Esophagus muscularis mucosa (tissue), 4 donors: ENCODE data around the gene EIF4G1. TPM values are rescaled to one million over a fixed set of nuclear protein-coding genes. Genes with fewer than 3 reads are reported as not detected.

ENCODE experiments used
- DNase-seq: peaks from one replicate; pipeline ENCODE4 v3.0.0-alpha.2; 2017; ENCODE audit errors: extremely low spot score
- H3K27ac ChIP-seq, 4 donors: fragments of 200-600 bp; sonication (generic); replicated peaks in 1 of 4; 1 replicate in 3 of 4; 2 replicates in 1 of 4; pipeline ENCODE4 v1.5.1; 2016 to 2019; ENCODE audit warnings: mild to moderate bottlenecking in 1 of 4
- H3K27me3 ChIP-seq, 4 donors: fragments of 200-600 bp; sonication (generic); one replicate each; pipeline versions ENCODE4 v1.5.1 to v1.6.0; 2016 to 2019
- H3K36me3 ChIP-seq, 4 donors: fragments of 200-600 bp; sonication (generic); one replicate each; pipeline ENCODE4 v1.5.1; 2016 to 2019
- H3K4me1 ChIP-seq, 4 donors: fragments of 200-600 bp; sonication (generic); one replicate each; pipeline ENCODE4 v1.5.1; 2016 to 2019
- H3K4me3 ChIP-seq, 4 donors: fragments of 200-600 bp; sonication (generic); 1 replicate in 2 of 4; 2 replicates in 2 of 4; pipeline ENCODE4 v1.5.1; 2016 to 2019; ENCODE audit warnings: mild to moderate bottlenecking in 4 of 4, moderate library complexity in 1 of 4
- H3K9me3 ChIP-seq, 4 donors: fragments of 200-600 bp; sonication (generic); 1 replicate in 3 of 4; 2 replicates in 1 of 4; pipeline ENCODE4 v1.5.1; 2016 to 2019
- CTCF ChIP-seq, 3 experiments: fragments of 200-600 bp in 2 of 3; fragments of 450-650 bp in 1 of 3; sonication (generic) in 2 of 3; IDR thresholded peaks; one replicate each; pipeline ENCODE4 v1.5.1; 2017 to 2019; ENCODE audit warnings: antibody characterized with exemption in 3 of 3, mild to moderate bottlenecking in 2 of 3, moderate library complexity in 1 of 3
- EP300 ChIP-seq: sonication (generic); formaldehyde crosslinking; IDR thresholded peaks from one replicate; pipeline ENCODE4 v1.6.1; 2017; ENCODE audit warnings: antibody characterized with exemption
- POLR2A ChIP-seq: fragments of 450-650 bp; IDR thresholded peaks from one replicate; pipeline ENCODE4 v1.6.1; 2017; ENCODE audit warnings: antibody characterized with exemption, moderate library complexity, mild to moderate bottlenecking, low read depth
- POLR2AphosphoS5 ChIP-seq, 2 donors: sonication (generic); formaldehyde crosslinking; IDR thresholded peaks; one replicate each; pipeline ENCODE4 v1.6.1; 2017; ENCODE audit warnings: antibody characterized with exemption in 2 of 2
- WGBS: methylation state at CpG from one replicate; pipeline ENCODE4 v1.1.5; 2018; 5-methylcytosine and 5-hydroxymethylcytosine counted together
- intact Hi-C: fragments of 100-400 bp; cut with DNase I; formaldehyde crosslinking; loops from one replicate; pipeline ENCODE4 v1.15.1; 2023
- total RNA-seq, 4 donors: library from RNA; depleted of rRNA; stranded (reverse); fragments of >200 nt; gene quantifications; one replicate each; pipeline versions ENCODE4 v1.1.0 to v1.2.1, GENCODE V29; 2016

The EIF4G1 gene
- total RNA-seq, 4 donors from 2014 or later, result 291 to 418 (median 360) TPM

DNA sequence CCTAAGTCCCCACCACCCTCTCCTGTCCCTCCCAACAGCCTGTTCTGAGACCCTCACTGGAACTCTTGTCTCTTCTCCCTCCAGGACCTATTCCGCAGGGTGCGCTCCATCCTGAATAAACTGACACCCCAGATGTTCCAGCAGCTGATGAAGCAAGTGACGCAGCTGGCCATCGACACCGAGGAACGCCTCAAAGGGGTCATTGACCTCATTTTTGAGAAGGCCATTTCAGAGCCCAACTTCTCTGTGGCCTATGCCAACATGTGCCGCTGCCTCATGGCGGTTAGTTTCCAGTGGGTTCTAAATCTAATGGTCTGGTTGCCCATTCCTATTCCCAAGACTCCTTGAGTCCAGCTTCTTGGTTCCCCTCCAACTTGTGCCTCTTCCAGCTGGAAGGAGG lies 9.3 kb downstream of the EIF4G1 start:
- intact Hi-C loops, result no loop called here
- no peak for DNase-seq
- peaks cover 83 to 87% (median 85%) of the 10 kb centered on the region in 4 donors for H3K36me3 ChIP-seq
- H3K9me3 ChIP-seq, result no peaks in the 10 kb centered on the region
- H3K4me1 ChIP-seq, result peaks cover 32 to 54% (median 41%) of the 10 kb centered on the region in 4 donors
- TF ChIP-seq POLR2AphosphoS5 (IDR thresholded peaks at IDR 0.05) (peak; percentile 5 to 16), POLR2A (no peak)
- H3K27ac ChIP-seq, result peak overlapping the region; percentile 28 to 97 (median 52)
- H3K27me3 ChIP-seq, result no peaks in the 10 kb centered on the region
- no peak overlapping the region for H3K4me3 ChIP-seq
- WGBS, result 94% methylated on average over 7 of the region's 8 CpGs

DNA sequence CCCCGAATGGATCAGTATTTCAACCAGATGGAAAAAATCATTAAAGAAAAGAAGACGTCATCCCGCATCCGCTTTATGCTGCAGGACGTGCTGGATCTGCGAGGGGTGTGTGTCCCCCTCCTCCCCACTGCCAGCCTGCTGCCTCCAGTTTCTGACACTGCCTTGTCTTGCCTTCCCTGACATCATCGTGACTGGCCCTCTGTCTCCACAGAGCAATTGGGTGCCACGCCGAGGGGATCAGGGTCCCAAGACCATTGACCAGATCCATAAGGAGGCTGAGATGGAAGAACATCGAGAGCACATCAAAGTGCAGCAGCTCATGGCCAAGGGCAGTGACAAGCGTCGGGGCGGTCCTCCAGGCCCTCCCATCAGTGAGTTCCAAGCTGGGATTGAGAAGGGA lies 10.9 kb downstream of the EIF4G1 start:
- 89% methylated on average over 13 of the region's 13 CpGs for WGBS
- Histone ChIP-seq H3K9me3 (no peaks in the 10 kb centered on the region), H3K36me3 (peaks cover 93 to 100% (median 100%) of the 10 kb centered on the region in 4 donors), H3K4me3 (no peak overlapping the region), H3K27me3 (no peaks in the 10 kb centered on the region), H3K27ac (peak overlapping the region in 2 of 4 donors; percentile 15 to 47), H3K4me1 (peaks cover 19 to 38% (median 25%) of the 10 kb centered on the region in 4 donors)
- TF ChIP-seq POLR2AphosphoS5 (IDR thresholded peaks at IDR 0.05) (no peak), EP300 (no peak), POLR2A (no peak), CTCF (IDR thresholded peaks at IDR 0.05) (no peak)
- DNase-seq, result no peak
- intact Hi-C loops, result no loop called here

- H3K36me3 ChIP-seq, result peaks cover 91 to 100% (median 100%) of the 10 kb centered on the region in 4 donors
Observed at GRCh38 chr3:184325715-184326369, 11.4 kb downstream of the EIF4G1 start.

GRCh38 chr3:184327171-184327570 lies 12.8 kb downstream of the EIF4G1 start:
- Histone ChIP-seq H3K4me3 (no peak overlapping the region), H3K27ac (peak overlapping the region in 1 of 4 donors; percentile 16), H3K4me1 (peaks cover 8 to 31% (median 12%) of the 10 kb centered on the region in 4 donors), H3K36me3 (peaks cover 91 to 100% (median 100%) of the 10 kb centered on the region in 4 donors), H3K27me3 (no peaks in the 10 kb centered on the region), H3K9me3 (no peaks in the 10 kb centered on the region)
- TF ChIP-seq EP300 (no peak), CTCF (IDR thresholded peaks at IDR 0.05) (no peak), POLR2AphosphoS5 (IDR thresholded peaks at IDR 0.05) (no peak), POLR2A (no peak)
- 93% methylated on average over 21 of the region's 21 CpGs for WGBS
- intact Hi-C loops, result no loop called here
- no peak for DNase-seq

More at GRCh38 chr3:184325715-184326369, 11.4 kb downstream of the EIF4G1 start:
- intact Hi-C loops, result no loop called here
- Histone ChIP-seq H3K4me3 (no peak overlapping the region), H3K27ac (peak overlapping the region in 1 of 4 donors; percentile 47), H3K9me3 (no peaks in the 10 kb centered on the region), H3K4me1 (peaks cover 13 to 32% (median 20%) of the 10 kb centered on the region in 4 donors), H3K27me3 (no peaks in the 10 kb centered on the region)
- DNase-seq, result no peak
- WGBS, result 79% methylated on average over 6 of the region's 6 CpGs
- TF ChIP-seq POLR2AphosphoS5 (IDR thresholded peaks at IDR 0.05), result no peak
- no peak for TF ChIP-seq CTCF (IDR thresholded peaks at IDR 0.05)
- TF ChIP-seq POLR2A, result no peak
- TF ChIP-seq EP300, result no peak

- 60% methylated on average over 3 of the region's 3 CpGs for WGBS
- H3K4me1 ChIP-seq, result peaks cover 5 to 26% (median 7%) of the 10 kb centered on the region in 4 donors
- peaks cover 88 to 100% (median 100%) of the 10 kb centered on the region in 4 donors for H3K36me3 ChIP-seq
- no peaks in the 10 kb centered on the region for H3K27me3 ChIP-seq
- H3K27ac ChIP-seq, result peak overlapping the region in 1 of 4 donors; percentile 8
- DNase-seq, result no peak
- no peaks in the 10 kb centered on the region for H3K9me3 ChIP-seq
- TF ChIP-seq CTCF (IDR thresholded peaks at IDR 0.05), result no peak
- TF ChIP-seq POLR2A, result no peak
- TF ChIP-seq POLR2AphosphoS5 (IDR thresholded peaks at IDR 0.05), result no peak
- no peak for TF ChIP-seq EP300
- H3K4me3 ChIP-seq, result no peak overlapping the region
- intact Hi-C loops, result no loop called here
Observed at GRCh38 chr3:184328516-184328915, 14.1 kb downstream of the EIF4G1 start.
